HCT116 (cell line): ENCODE data around the gene MAOA. TPM values are rescaled to one million over a fixed set of nuclear protein-coding genes. Genes with fewer than 3 reads are reported as not detected.

Source experiments
- ATAC-seq: fragments of 200-7000 bp; cut with Tn5 transposase; 2 replicates; pipeline ENCODE4 v1.9.1; 2020; ENCODE audit warnings: mild to moderate bottlenecking, moderate library complexity
- BruUV-seq: library from RNA; stranded (reverse); fragments of 400-500 nt; replicated peaks from 2 replicates; lab custom pipeline; 2021; lab: Mats Ljungman, UMichigan
- CTCF ChIA-PET: fragments of 300-600 bp; sonication (Branson Sonifier 250); formaldehyde crosslinking; loops from one replicate; lab custom pipeline; 2021; ENCODE audit warnings: antibody characterized with exemption; lab: Charles Lee
- POLR2A ChIA-PET: fragments of 300-600, 350-600 bp; sonication (Branson Sonifier 250); formaldehyde crosslinking; loops from one replicate; lab custom pipeline; 2021; ENCODE audit warnings: antibody characterized with exemption; lab: Charles Lee
- RAD21 ChIA-PET, 2 experiments: fragments of 300-600 bp; sonication (Branson Sonifier 250); formaldehyde crosslinking; loops; one replicate each; lab custom pipeline; 2023; ENCODE audit warnings: low total read pairs in 2 of 2; ENCODE audit not compliant: uncharacterized antibody in 2 of 2, unreplicated experiment in 2 of 2, low non-redundant PET in 1 of 2; lab: Charles Lee
- DNase-seq: peaks from one replicate; pipeline ENCODE4 v3.0.0-alpha.2; 2010; ENCODE audit warnings: low read depth, low spot score
- H2AFZ ChIP-seq: fragments of 200-600 bp; shearing (Covaris generic), sonication (generic); 2 replicates; pipeline ENCODE4 v1.6.1; 2017; ENCODE audit warnings: low read depth, mixed run types, mixed read lengths, antibody characterized with exemption, low read length; ENCODE audit not compliant: poor library complexity, severe bottlenecking
- H3K27ac ChIP-seq: 2 replicates; pipeline ENCODE4 v1.5.1; 2012; ENCODE audit warnings: low read depth, low read length
- H3K27me3 ChIP-seq: fragments of 200-600 bp; sonication (generic); 2 replicates; pipeline ENCODE4 v1.6.1; 2016; ENCODE audit warnings: mixed run types, low read length, mixed read lengths; ENCODE audit not compliant: insufficient read depth
- H3K36me3 ChIP-seq, 2 experiments: fragments of 200-500 bp in 1 of 2; fragments of 200-600 bp in 1 of 2; sonication (Bioruptor generic) in 1 of 2; sonication (generic) in 1 of 2; 2 replicates each; pipeline versions ENCODE4 v1.5.1 to v1.6.1; 2014 to 2016; ENCODE audit warnings: low read length in 2 of 2, inconsistent platforms in 1 of 2, mixed read lengths in 1 of 2, mixed run types in 1 of 2; ENCODE audit not compliant: insufficient read depth in 2 of 2, control insufficient read depth in 1 of 2
- H3K4me1 ChIP-seq, 2 experiments: fragments of 200-600 bp in 1 of 2; sonication (generic) in 1 of 2; 2 replicates each; pipeline versions ENCODE4 v1.5.1 to v1.6.1; 2012 to 2017; ENCODE audit warnings: low read length in 2 of 2, inconsistent platforms in 1 of 2, mild to moderate bottlenecking in 1 of 2, mixed read lengths in 1 of 2, mixed run types in 1 of 2, moderate library complexity in 1 of 2; ENCODE audit not compliant: insufficient read depth in 2 of 2, control insufficient read depth in 1 of 2
- H3K4me2 ChIP-seq: fragments of 200-600 bp; sonication (generic); 2 replicates; pipeline ENCODE4 v1.6.1; 2017; ENCODE audit warnings: mixed run types, low read length, mixed read lengths
- H3K4me3 ChIP-seq, 2 experiments: fragments of 200-600 bp in 1 of 2; sonication (generic) in 1 of 2; replicated peaks in 1 of 2; 2 replicates each; pipeline ENCODE4 v1.5.1; 2011 to 2016; ENCODE audit warnings: low read length in 2 of 2, control low read depth in 1 of 2, low read depth in 1 of 2, mild to moderate bottlenecking in 1 of 2, mixed read lengths in 1 of 2, mixed run types in 1 of 2
- H3K79me2 ChIP-seq: fragments of 200-600 bp; sonication (generic); 2 replicates; pipeline ENCODE4 v1.6.1; 2017; ENCODE audit warnings: mild to moderate bottlenecking, mixed run types, low read length, moderate library complexity, mixed read lengths; ENCODE audit not compliant: insufficient read depth
- H3K9ac ChIP-seq: fragments of 200-600 bp; sonication (generic); 2 replicates; pipeline ENCODE4 v1.6.1; 2016; ENCODE audit warnings: low read length, mixed read lengths
- H3K9me2 ChIP-seq: fragments of 200-600 bp; sonication (generic), shearing (Covaris generic); 2 replicates; pipeline ENCODE4 v1.6.1; 2017; ENCODE audit warnings: mixed run types, mild to moderate bottlenecking, moderate library complexity; ENCODE audit not compliant: insufficient read depth
- H3K9me3 ChIP-seq, 2 experiments: fragments of 200-500 bp in 1 of 2; fragments of 200-600 bp in 1 of 2; sonication (Bioruptor generic) in 1 of 2; sonication (generic) in 1 of 2; 2 replicates each; pipeline ENCODE4 v1.6.1; 2014 to 2017; ENCODE audit warnings: low read length in 2 of 2, mixed read lengths in 2 of 2, inconsistent platforms in 1 of 2, low read depth in 1 of 2, mild to moderate bottlenecking in 1 of 2, mixed run types in 1 of 2, moderate library complexity in 1 of 2; ENCODE audit not compliant: control insufficient read depth in 1 of 2, insufficient read depth in 1 of 2
- H4K20me1 ChIP-seq: fragments of 200-600 bp; sonication (generic), shearing (Covaris generic); 2 replicates; pipeline ENCODE4 v1.6.1; 2017; ENCODE audit warnings: mixed run types, mild to moderate bottlenecking, moderate library complexity; ENCODE audit not compliant: insufficient read depth
- CEBPB ChIP-seq: IDR thresholded peaks from 2 replicates; pipeline ENCODE4 v1.6.1; 2012; ENCODE audit warnings: low read depth
- ELF1 ChIP-seq: IDR thresholded peaks from 2 replicates; pipeline ENCODE4 v1.6.1; 2012; ENCODE audit warnings: low read depth, borderline replicate concordance
- EZH2 ChIP-seq: fragments of 200-600 bp; sonication (generic); IDR thresholded peaks from 2 replicates; pipeline ENCODE4 v1.6.1; 2017; ENCODE audit warnings: antibody characterized with exemption, mixed run types
- EZH2phosphoT487 ChIP-seq: fragments of 200-600 bp; IDR thresholded peaks from 2 replicates; pipeline ENCODE4 v1.6.1; 2018; ENCODE audit warnings: antibody characterized with exemption, borderline replicate concordance
- FOSL1 ChIP-seq: IDR thresholded peaks from 2 replicates; pipeline ENCODE4 v1.6.1; 2012; ENCODE audit warnings: low read depth
- MAX ChIP-seq: IDR thresholded peaks from 2 replicates; pipeline ENCODE4 v1.6.1; 2012
- POLR2A ChIP-seq: IDR thresholded peaks from 2 replicates; pipeline ENCODE4 v1.7.0; 2011; ENCODE audit warnings: borderline replicate concordance; ENCODE audit not compliant: insufficient read depth, insufficient read length; ENCODE audit errors: extremely low read depth
- POLR2AphosphoS5 ChIP-seq: IDR thresholded peaks from 2 replicates; pipeline ENCODE4 v1.6.1; 2011; ENCODE audit warnings: mild to moderate bottlenecking, low read depth, low read length, moderate library complexity
- REST ChIP-seq: IDR thresholded peaks from 2 replicates; pipeline ENCODE4 v1.6.1; 2012; ENCODE audit warnings: low read depth
- SIN3A ChIP-seq: IDR thresholded peaks from 2 replicates; pipeline ENCODE4 v1.6.1; 2012; ENCODE audit warnings: low read depth
- SP1 ChIP-seq: IDR thresholded peaks from 2 replicates; pipeline ENCODE4 v1.6.1; 2012; ENCODE audit warnings: low read depth
- SRF ChIP-seq: IDR thresholded peaks from 2 replicates; pipeline ENCODE4 v1.6.1; 2012; ENCODE audit warnings: low read depth
- TCF7L2 ChIP-seq: IDR thresholded peaks from 2 replicates; pipeline ENCODE4 v1.7.0; 2011; ENCODE audit warnings: borderline replicate concordance, inconsistent platforms; ENCODE audit not compliant: insufficient read depth, insufficient read length; ENCODE audit errors: extremely low read depth
- ZBTB33 ChIP-seq: IDR thresholded peaks from 2 replicates; pipeline ENCODE4 v1.6.1; 2011; ENCODE audit warnings: mild to moderate bottlenecking, low read length, moderate library complexity; ENCODE audit not compliant: insufficient replicate concordance; ENCODE audit errors: extremely low read depth
- intact Hi-C: fragments of 100-400 bp; cut with micrococcal nuclease; formaldehyde crosslinking; loops from 2 replicates; pipeline ENCODE4 v1.10.0; 2022
- total RNA-seq: library from RNA; stranded (reverse); gene quantifications from one replicate; pipeline ENCODE4 v1.2.1, GENCODE V29; 2021; ENCODE audit not compliant: unreplicated experiment

Gene MAOA
- total RNA-seq, 1 experiment from 2014 or later = 13.6 TPM

- Histone ChIP-seq H3K9me3 (no peaks in the 10 kb centered on the region), H3K9ac (no peak overlapping the region), H3K27me3 (no peaks in the 10 kb centered on the region), H3K79me2 (no peaks in the 10 kb centered on the region), H2AFZ (no peak overlapping the region), H3K4me2 (no peak overlapping the region), H3K4me3 (no peak overlapping the region), H4K20me1 (no peaks in the 10 kb centered on the region), H3K9me2 (no peaks in the 10 kb centered on the region), H3K36me3 (no peaks in the 10 kb centered on the region), H3K27ac (no peak overlapping the region), H3K4me1 (no peaks in the 10 kb centered on the region)
- ATAC-seq (no peak), DNase-seq (no peak)
- POLR2A ChIA-PET = no interaction called here
- intact Hi-C loops = no loop called here
- BruUV-seq = no TSS peak
- no peak for TF ChIP-seq MAX
- no peak for TF ChIP-seq CEBPB
- TF ChIP-seq POLR2AphosphoS5 = no peak
- TF ChIP-seq FOSL1 = no peak
- CTCF ChIA-PET = no interaction called here
- RAD21 ChIA-PET = no interaction called here
Observed at GRCh38 chrX:43702660-43703059, 46.6 kb downstream of the MAOA start.

DNA sequence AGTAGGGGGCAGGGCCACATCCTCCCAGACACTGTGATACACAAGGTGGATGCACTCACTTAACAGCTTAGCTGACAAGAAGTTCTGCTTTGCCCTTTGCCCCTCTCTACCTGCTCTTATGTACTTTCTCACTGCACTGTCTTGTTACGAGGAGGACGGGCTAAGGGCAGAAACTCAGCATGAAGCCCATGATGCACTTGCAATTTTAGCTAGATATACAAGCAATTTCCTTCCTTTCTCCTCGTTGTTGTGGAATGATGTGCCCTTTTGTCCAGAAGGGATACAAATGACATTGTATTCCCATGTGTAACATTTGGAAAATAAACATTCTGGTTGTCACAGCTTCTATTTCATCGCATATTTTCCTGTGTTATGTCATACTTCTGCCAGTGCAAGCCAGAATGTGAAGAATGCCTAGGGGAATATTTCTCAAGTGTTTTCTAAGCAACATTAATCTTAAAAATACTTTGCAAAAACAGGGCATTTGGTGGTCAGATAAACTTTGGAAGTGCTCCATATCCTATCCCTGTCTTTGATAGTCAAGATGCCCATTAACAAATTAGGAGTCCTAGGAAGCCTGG is 47.2 kb downstream of the MAOA start:
- intact Hi-C loops = no loop called here
- ChIA-PET RAD21 (no interaction called here), POLR2A (no interaction called here), CTCF (no interaction called here)
- Histone ChIP-seq H3K9me2 (no peaks in the 10 kb centered on the region), H3K4me1 (no peaks in the 10 kb centered on the region), H3K4me2 (no peak overlapping the region), H3K27ac (no peak overlapping the region), H2AFZ (no peak overlapping the region), H3K9me3 (no peaks in the 10 kb centered on the region), H3K27me3 (no peaks in the 10 kb centered on the region), H3K79me2 (no peaks in the 10 kb centered on the region), H3K9ac (no peak overlapping the region), H3K36me3 (no peaks in the 10 kb centered on the region), H4K20me1 (no peaks in the 10 kb centered on the region), H3K4me3 (no peak overlapping the region)
- ATAC-seq = no peak
- TF ChIP-seq ELF1 (no peak), MAX (no peak), TCF7L2 (no peak), REST (no peak), POLR2A (no peak), SRF (no peak), ZBTB33 (no peak), EZH2 (no peak), SIN3A (no peak), SP1 (no peak), EZH2phosphoT487 (no peak)
- no TSS peak for BruUV-seq
- DNase-seq = no peak
